NB4 (cell line): ENCODE data around the gene TCHP.

Experiments used
- CTCF ChIP-seq: IDR thresholded peaks from one replicate; pipeline ENCODE4 v1.5.1; 2012; ENCODE audit warnings: low read depth, low read length
- POLR2A ChIP-seq: IDR thresholded peaks from 2 replicates; pipeline ENCODE4 v1.6.1; 2011; ENCODE audit warnings: mild to moderate bottlenecking; ENCODE audit not compliant: insufficient read length; ENCODE audit errors: extremely low read depth

DNA sequence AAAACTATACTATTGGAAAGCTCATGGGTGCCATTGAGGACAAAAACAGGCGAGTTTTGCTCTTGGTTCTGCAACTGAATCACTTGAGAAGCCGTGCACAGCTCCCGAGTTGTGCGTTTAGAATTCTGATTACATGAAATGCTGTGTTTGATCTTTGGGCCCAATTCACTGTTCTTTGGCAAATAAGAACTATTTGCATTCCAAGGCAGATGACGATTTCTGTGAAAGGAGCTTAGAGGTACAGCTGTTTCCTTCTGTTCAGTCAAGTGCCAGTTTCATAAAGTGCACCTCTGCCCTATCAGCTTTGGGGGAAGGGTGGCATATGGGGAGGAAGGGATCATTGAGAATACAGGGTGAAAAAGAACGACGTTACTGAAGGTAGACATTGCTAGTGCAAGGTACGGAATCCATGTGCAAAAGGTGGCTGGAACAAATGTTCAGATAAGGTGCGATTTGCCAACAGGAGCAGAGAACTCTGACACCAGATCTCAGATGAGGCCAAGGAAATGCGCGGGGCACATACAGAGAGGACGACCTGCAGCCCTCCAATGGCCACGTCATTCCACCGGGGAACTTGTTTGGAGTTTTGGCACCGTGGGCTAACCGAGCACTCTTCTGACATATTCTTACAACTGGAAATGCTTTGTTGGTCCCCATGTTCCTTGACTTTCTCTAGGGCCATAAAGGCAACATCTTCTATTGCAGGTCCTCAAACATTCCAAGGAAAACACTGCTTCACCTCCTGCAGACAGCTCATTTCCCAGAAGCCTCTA lies 30.1 kb downstream of the TCHP start:
- no peak for TF ChIP-seq POLR2A
- no peak for TF ChIP-seq CTCF
